ENCODE results near the gene GPR35.
"Not testable (repeated sequence)": the region's sequence is repeated elsewhere in the genome, so short reads cannot be mapped to it uniquely, and the experiment has no call there.

GPR35 gene

DNA sequence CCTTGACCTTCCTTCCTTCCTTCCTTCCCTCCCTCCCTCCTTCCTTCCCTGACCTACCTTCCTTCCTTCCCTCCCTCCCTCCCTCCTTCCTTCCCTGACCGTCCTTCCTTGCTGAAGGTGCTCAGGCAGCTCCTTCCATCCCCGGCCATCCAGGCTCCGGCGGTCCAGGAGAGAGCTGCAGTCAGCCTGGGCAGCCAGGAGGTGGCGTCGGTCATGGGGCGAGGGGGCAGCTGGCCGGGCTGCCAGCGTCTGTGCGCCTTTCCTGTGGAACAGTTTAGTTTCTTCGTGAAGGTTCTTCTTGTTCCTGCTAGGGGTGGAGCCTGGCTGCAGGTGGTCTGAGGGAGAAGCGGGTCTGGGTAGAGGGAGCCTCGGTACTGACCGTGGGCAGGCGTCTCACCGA, 15.7 kb downstream of the GPR35 start:
- no peak for DNase-seq (ENCODE audit: low spot score)

DNA sequence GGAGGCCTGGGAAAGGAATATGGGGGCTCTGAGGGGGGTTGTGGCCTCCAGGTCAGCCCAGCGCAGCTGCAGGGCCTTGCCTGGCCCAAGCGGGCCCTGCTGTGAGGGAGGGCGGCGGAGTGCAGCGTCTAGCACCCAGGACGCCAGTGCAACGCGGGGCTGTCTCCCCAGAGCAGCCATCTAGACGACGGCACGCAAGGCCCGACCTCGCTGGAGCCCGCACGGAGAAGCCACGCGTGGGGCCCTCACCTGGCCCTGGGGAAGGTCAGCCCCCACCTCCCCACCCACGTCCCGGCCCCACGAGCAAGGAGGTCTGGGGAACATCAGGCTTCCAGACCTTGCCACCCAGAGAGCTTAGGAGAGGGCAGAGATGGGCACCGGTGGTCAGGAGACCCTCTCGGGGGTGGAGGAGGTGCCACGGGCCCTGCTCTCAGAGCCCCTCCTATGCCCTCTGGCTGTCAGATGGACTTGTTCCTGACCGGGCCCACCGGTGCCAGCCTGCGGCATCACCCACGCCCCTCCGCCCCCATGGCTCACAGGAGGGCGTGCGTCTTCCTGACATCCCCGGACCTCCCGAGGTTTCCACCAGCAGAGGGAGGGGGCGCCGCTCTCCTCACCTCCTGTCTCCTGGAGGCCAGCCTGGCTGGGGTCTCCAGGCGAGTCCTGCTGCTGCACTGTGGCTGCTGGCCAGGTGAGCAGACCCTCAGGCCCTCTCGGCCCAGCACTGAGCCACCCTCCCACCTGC, 17.0 kb downstream of the GPR35 start:
- no peak for DNase-seq (ENCODE audit: low spot score)

- no peak for DNase-seq (ENCODE audit: low spot score)
Measured at GRCh38 chr2:240642806-240643092, 17.5 kb downstream of the GPR35 start.

DNA sequence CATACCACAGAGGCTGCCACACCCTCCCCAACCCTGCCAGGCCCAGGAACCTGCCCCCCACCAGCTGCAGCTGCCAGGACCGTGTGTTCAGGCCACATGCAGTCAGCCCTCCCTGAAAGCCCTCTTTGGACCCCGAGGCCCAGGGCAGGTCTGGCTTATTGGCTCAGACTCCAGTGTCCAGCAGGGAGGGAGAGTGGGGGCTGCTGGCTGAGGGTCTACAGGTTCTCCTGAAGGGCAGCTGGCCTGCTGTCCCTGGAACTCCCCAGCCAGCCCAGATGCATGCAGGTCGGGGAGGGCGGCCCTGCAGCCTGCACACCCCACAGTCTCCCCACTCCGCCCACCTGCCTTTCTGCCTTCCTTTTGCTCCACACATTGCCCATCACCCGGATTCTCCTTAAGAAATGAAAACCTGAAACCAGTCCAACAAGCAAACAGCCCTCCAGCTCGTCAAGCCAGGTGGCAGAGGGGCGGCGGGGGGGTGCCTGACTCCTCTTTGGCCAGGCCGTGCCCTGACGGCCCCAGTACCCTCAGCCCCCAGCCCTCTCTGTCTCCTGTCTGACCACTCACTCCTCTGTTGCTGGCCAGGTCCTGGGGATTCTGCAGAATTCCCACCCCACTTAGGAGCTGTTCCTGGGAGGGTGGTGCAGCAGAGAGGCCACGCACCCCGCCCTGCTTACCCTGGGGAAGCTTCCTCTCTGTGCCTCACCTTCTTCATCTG, 18.0 kb downstream of the GPR35 start:
- no peak for DNase-seq (ENCODE audit: low spot score)

- DNase-seq (ENCODE audit: low spot score): no peak
Measured at GRCh38 chr2:240643811-240644150, 18.5 kb downstream of the GPR35 start.

GRCh38 chr2:240644171-240644651, 18.9 kb downstream of the GPR35 start:
- DNase-seq (ENCODE audit: low spot score): no peak

GRCh38 chr2:240644859-240645301, 19.6 kb downstream of the GPR35 start:
- DNase-seq (ENCODE audit: low spot score): no peak

DNA sequence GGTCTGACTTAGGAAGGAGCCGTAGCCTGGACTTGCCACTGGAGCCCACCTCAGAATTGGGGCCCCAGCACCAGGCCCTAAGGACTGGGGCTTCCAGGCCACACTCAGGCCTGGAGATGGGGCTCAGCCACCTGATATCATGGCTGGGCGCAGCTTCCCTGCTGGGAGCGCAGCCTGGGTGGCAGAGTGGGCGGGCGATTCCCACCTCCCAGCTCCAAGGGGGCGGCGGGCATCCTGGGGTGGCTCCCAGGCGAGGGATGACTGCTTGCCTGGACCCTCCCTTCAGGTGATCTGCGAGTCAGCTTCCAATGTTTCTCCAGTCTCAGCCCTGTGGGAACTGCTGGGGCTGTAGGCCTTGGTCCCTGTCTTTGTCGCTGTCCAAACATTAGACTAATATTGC, 20.1 kb downstream of the GPR35 start:
- DNase-seq (ENCODE audit: low spot score): no peak

DNA sequence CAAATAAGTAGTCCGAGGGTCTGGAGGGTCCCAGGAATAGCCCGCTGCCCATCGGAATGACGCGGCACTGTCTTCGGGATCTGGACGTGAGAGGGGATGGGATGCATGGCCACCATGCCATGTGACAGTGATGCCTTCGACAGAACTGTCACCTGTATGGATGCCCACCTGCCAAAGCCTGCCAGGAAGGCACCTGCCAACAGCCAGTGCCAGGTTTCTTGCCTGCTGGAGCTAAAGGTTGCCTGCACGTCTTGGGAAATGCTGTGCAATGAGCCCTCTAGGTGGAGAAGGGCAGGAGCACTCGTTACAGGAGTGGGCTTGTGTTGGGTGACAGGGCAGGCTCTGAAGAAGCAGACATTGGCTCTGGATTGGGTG, 20.5 kb downstream of the GPR35 start:
- no peak for DNase-seq (ENCODE audit: low spot score)

DNA sequence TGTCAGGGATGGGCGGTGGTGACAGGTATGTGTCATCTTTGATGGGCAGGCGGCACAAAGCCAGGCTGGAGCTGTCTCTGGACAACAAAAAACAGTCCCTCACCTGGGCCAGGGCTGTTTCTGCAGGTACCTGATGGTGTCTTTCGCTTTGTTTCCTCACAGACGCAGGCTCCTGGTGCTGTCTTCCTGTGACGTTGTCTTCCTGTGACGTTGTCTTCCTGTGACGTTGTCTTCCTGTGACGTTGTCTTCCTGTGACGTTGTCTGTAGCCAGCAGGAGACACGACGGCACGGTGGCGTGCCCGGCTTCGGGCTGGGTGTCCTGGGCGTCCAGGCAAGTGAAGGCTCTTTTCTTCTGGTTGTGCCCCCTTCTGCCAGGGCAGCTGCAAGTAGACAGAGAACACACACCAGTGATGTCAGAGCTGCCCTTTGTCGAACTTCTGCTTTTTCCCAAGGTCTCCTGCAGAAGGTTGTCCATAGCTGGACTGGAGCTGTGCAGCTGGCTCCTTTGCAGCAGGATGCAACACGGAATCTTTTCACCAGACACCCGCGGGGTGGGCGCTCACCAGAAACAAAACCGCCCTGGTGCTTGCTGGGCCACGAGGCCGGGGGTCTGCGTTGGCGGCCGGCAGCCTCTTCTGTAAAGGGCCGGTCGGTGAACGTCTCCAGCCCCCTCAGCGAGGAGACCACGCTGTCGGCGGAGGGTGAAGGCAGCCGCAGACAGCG, 21.1 kb downstream of the GPR35 start:
- DNase-seq (ENCODE audit: low spot score): no peak

GRCh38 chr2:240646900-240647502, 21.7 kb downstream of the GPR35 start:
- no peak for DNase-seq (ENCODE audit: low spot score)

DNA sequence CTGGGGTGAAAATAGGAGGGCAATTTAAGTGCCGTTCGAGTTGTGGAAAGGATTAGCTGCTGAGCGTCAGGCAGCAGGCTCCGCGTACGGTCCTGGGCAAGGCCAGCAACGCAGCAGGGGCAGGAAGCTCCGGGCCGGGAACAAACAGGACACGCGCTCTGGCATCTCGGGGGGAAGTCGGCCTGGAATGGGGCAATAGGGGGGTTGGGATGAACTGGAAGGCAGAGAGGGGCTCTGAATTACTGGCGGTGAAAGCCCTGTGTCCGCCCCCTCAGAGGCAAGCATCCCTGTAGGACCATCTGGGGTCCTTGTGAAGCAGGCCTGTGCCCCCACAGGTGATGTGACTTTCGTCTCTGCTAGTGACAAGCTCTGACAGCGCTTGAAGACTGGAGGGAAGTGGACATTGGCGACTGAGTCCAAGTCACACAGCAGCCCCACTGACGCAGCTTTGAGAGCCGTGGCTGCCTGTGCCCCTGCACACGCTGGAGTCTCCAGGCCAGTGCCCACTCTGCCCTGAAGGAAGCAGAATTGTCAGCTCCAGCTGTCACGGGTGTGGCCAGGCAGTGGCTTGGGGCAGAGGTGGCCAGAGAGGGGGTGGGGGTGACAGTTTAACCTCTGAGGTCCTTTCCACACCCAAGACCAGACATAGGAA, 22.3 kb downstream of the GPR35 start:
- DNase-seq (ENCODE audit: low spot score): no peak

DNA sequence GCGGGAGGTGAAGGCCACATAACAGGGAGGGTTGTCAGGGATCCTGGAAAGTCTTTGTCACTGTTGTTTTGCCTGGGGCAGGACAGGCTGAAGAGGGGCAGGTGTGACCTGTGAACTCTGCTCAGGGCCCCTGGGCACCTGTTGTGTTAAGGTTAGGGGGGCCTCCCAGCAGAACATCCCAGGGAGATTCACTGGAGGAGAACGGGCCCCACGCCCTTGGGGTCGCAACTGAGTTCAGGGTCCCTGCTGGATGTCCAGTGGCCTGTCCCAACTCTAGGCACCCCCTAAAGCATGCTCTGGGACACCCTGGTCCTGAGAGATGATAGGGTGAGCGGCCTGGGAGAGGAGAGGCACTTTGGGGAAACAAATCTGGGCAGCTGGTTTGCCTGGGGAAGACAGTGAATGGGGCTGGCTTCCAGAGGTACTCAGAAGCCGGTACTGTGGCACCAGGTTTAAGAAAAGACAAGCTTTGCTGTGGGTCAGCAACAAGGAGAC, 22.9 kb downstream of the GPR35 start:
- DNase-seq (ENCODE audit: low spot score): no peak

GRCh38 chr2:240648650-240649275, 23.5 kb downstream of the GPR35 start:
- DNase-seq (ENCODE audit: low spot score): no peak

DNA sequence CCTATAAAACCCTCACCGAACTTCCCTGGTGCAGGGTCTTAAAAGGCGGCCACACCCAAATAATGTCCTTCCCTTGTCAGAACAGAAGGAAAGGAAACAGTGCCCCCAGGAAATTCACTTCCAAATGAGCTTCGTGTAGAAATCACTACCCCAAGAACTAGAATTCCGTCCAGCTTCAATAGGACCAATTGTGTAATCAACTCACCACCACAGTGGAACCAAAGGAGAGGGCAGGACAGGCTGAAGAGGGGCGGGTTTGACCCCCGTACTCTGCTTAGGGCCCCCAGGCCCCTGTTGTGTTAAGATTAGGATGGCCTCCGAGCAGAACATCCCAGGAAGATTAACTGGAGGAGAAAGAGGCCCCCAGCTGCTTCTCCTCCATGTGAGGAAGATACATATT, 24.1 kb downstream of the GPR35 start:
- DNase-seq (ENCODE audit: low spot score): no peak

GRCh38 chr2:240650254-240650965, 25.1 kb downstream of the GPR35 start:
- no peak for DNase-seq (ENCODE audit: low spot score)

DNA sequence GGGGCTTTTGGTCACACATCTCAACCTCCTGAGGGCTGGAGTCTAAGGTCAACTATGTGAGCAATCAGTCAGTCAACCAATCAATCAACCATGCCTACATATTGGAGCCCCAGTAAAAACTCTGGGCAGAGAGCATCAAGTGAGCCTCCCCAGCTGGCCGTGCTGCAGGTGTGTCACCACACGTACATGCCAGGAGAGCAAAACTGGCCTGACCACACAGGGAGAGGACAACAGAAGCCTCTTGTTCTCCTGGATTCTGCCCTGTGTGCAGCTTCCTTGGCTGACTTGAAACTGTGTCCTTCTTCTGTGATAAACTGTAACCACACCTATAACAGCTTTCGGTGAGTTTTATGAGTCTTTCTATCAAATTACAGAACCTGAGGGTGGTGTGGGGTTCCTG, 25.9 kb downstream of the GPR35 start:
- no peak for DNase-seq (ENCODE audit: low spot score)

GRCh38 chr2:240655931-240656886, 30.9 kb downstream of the GPR35 start:
- DNase-seq (ENCODE audit: low spot score): no peak

- DNase-seq (ENCODE audit: low spot score): not testable (repeated sequence)
Measured at GRCh38 chr2:240659883-240660282, 34.6 kb downstream of the GPR35 start.

- DNase-seq (ENCODE audit: low spot score): no peak
Measured at GRCh38 chr2:240662681-240663080, 37.4 kb downstream of the GPR35 start.

Data from kidney capillary endothelial cell (primary cell).